LoVo (cell line): ENCODE data around the gene ASB14.

Experiments
- DNase-seq: peaks from one replicate; pipeline ENCODE4 v3.0.0-alpha.2; 2016; ENCODE audit warnings: low spot score

Gene ASB14

GRCh38 chr3:57261119-57261518 is 31.4 kb downstream of the ASB14 start:
- DNase-seq: no peak

GRCh38 chr3:57257678-57258077 is 34.8 kb downstream of the ASB14 start:
- no peak for DNase-seq

GRCh38 chr3:57256844-57257243 is 35.6 kb downstream of the ASB14 start:
- no peak for DNase-seq

GRCh38 chr3:57252404-57252803 is 40.1 kb downstream of the ASB14 start:
- DNase-seq: no peak

- no peak for DNase-seq
Measured at GRCh38 chr3:57244946-57245345, 47.5 kb downstream of the ASB14 start.

- DNase-seq: no peak
Measured at GRCh38 chr3:57234613-57235575, 57.6 kb downstream of the ASB14 start.

- DNase-seq: no peak
Measured at GRCh38 chr3:57233799-57234198, 58.7 kb downstream of the ASB14 start.

- DNase-seq: no peak
Measured at GRCh38 chr3:57230006-57230405, 62.5 kb downstream of the ASB14 start.

GRCh38 chr3:57227930-57228751 is 64.3 kb downstream of the ASB14 start:
- DNase-seq: peak; percentile 43

GRCh38 chr3:57227204-57227929 is 65.1 kb downstream of the ASB14 start, which contains the start of gene APPL1:
Gene APPL1 (plus strand): TSS chr3:57227729. CDS start chr3:57227884, 155 bp downstream.
- DNase-seq: peak; percentile 93

- no peak for DNase-seq
Measured at GRCh38 chr3:57226176-57226575, 66.3 kb downstream of the ASB14 start.

GRCh38 chr3:57224856-57225255 is 67.6 kb downstream of the ASB14 start:
- DNase-seq: no peak

- peak; percentile 19 for DNase-seq
Measured at GRCh38 chr3:57221883-57222282, 70.6 kb downstream of the ASB14 start.
